ENCODE results near the gene RPS6KB2.

RPS6KB2 gene

DNA sequence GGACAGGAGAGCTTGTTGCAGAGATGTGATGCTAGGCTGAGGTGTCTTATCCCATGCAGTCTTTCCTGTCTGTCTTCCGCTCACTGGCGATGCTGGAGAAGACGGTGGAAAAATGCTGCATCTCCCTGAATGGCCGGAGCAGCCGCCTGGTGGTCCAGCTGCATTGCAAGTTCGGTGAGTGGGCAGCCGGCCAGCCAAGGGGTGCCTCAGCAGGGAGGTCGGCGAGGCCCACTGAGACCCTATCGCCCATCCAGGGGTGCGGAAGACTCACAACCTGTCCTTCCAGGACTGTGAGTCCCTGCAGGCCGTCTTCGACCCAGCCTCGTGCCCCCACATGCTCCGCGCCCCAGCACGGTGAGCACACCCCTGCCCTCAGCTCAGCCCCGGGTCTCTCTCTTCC is 34.9 kb upstream of the RPS6KB2 start:
- no peak for DNase-seq (ENCODE audit: extremely low read depth, low read depth)
- no peak for TF ChIP-seq CTCF (IDR thresholded peaks at IDR 0.05; ENCODE audit: low read depth, low read length)

DNA sequence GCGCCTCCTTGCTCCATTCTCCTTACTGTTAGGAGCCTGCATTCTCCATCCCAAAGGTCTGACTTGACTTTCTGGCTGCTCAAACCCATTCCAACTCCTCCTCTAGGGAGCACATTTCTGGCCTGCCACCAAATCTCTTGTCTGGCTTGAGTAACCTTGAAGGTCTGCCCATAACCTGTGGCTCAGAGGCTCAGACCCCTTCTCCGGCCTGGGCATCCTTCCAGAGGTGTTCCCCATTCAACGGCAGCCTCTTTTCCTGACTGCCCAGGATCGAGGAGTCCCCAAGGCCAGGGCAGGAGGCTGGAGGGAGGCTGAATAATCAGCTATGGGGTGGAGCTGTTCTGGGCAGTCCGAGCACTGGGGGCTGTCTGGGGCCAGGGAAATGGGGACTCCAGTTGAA is 34.3 kb upstream of the RPS6KB2 start:
- no peak for TF ChIP-seq CTCF (IDR thresholded peaks at IDR 0.05; ENCODE audit: low read depth, low read length)
- no peak for DNase-seq (ENCODE audit: extremely low read depth, low read depth)

GRCh38 chr11:67395555-67396258 is 32.6 kb upstream of the RPS6KB2 start:
- TF ChIP-seq CTCF (IDR thresholded peaks at IDR 0.05; ENCODE audit: low read depth, low read length): no peak
- no peak for DNase-seq (ENCODE audit: extremely low read depth, low read depth)

DNA sequence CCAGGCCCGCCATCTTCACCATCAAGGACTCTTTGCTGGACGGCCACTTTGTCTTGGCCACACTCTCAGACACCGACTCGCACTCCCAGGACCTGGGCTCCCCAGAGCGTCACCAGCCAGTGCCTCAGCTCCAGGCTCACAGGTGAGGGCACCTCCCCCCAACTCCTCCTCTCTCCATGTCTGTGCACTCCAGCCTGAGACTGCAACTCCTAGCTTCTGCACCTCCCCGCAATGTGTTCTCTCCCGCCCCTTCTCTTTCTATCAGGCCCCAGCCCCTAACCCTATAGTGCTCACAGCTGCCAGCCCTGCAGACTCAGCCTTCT is 32.1 kb upstream of the RPS6KB2 start:
- no peak for DNase-seq (ENCODE audit: extremely low read depth, low read depth)
- no peak for TF ChIP-seq CTCF (IDR thresholded peaks at IDR 0.05; ENCODE audit: low read depth, low read length)

- no peak for TF ChIP-seq CTCF (IDR thresholded peaks at IDR 0.05; ENCODE audit: low read depth, low read length)
- no peak for DNase-seq (ENCODE audit: extremely low read depth, low read depth)
Measured at GRCh38 chr11:67396587-67397389, 31.5 kb upstream of the RPS6KB2 start.

DNA sequence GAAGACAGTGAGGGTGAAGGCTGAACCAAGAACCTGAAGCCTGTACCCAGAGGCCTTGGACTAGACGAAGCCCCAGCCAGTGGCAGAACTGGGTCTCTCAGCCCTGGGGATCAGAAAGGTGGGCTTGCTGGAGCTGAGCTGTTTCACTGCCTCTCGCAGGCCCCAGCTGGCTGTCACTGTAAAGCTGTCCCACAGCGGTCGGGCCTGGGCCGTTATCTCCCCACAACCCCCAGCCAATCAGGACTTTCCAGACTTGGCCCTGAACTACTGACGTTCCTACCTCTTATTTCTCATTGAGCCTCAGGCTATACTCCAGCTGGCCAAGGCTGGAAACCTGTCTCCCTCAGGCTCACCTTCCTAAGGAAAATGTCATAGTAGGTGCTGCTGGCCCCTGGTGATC is 30.8 kb upstream of the RPS6KB2 start:
- no peak for TF ChIP-seq CTCF (IDR thresholded peaks at IDR 0.05; ENCODE audit: low read depth, low read length)
- no peak for DNase-seq (ENCODE audit: extremely low read depth, low read depth)

DNA sequence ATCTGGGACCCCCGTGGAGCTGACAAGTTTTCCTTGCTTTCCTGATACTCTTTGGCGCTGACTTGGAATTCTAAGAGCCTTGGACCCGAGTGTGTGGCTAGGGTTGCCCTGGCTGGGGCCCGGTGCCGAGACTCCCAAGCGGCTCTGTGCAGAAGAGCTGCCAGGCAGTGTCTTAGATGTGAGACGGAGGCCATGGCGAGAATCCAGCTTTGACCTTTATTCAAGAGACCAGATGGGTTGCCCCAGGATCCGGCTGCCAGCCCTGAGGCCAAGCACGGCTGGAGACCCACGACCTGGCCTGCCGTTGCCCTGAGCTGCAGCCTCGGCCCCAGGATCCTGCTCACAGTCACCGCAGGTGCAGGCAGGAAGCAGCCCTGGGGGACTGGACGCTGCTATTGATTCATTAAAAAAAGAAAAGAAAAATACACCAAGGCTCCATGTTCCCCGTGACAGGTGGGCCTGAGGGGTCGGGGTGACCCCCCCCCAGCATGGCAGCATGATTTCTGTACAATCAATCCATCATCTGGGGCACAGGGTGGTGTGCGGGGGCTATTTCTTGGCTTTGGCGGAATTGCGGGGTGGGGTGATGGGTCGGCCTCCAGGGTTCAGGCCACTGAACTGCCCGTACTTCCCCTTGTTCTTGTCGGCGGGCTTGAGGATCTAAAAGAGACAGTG is 30.2 kb upstream of the RPS6KB2 start:
- DNase-seq (ENCODE audit: extremely low read depth, low read depth): no peak
- no peak for TF ChIP-seq CTCF (IDR thresholded peaks at IDR 0.05; ENCODE audit: low read depth, low read length)
